IPS-18c (cell line): ENCODE results near the gene UBA52.
"Not testable (repeated sequence)": the region's sequence is repeated elsewhere in the genome, so short reads cannot be mapped to it uniquely, and the experiment has no call there.

Source experiments
- H3K4me3 ChIP-seq: 2 replicates; pipeline ENCODE4 v1.7.0; 2013; ENCODE audit warnings: low read depth, mild to moderate bottlenecking, low read length, moderate library complexity; ENCODE audit not compliant: insufficient read depth
- H3K9me3 ChIP-seq: one replicate; pipeline ENCODE4 v1.6.1; 2013; ENCODE audit warnings: mild to moderate bottlenecking, low read length, moderate library complexity; ENCODE audit not compliant: control insufficient read depth, insufficient read depth

UBA52 gene

DNA sequence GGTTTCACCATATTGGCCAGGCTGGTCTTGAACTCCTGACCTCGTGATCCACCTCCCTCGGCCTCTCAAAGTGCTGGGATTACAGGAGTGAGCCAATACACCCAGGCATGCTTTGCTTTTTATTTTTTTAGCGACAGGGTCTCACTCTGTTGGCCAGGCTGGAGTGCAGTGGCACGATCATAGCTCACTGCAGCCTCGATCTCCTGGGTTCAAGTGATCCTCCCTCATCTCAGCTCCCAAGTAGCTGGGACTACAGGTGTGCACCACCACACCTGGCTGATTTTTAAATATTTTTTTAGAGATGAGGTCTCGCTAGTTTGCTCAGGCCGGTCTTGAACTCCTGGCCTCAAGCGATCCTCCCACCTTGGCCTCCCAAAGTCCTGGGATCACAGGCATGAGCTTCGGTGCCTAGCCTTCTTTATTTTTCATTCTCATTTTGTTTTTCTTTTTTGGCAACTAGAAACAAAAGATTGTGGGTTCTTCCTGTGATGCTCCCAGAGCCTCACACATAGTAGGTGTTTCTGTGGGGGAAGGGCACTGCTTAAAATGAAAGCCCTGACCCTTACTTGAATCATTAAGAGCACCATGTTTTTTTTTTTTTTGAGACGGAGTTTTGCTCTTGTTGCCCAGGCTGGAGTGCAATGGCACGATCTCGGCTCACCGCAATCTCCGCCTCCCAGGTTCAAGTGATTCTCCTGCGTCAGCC, 29.2 kb downstream of the UBA52 start:
- H3K4me3 ChIP-seq, H3K9me3 ChIP-seq: not testable (repeated sequence)

GRCh38 chr19:18601875-18602274, 30.2 kb downstream of the UBA52 start:
- Histone ChIP-seq H3K4me3 (no peak overlapping the region), H3K9me3 (no peaks in the 10 kb centered on the region)

GRCh38 chr19:18603255-18603957, 31.7 kb downstream of the UBA52 start:
- peak overlapping the region; percentile 34 for H3K4me3 ChIP-seq
- H3K9me3 ChIP-seq, result no peaks in the 10 kb centered on the region

- Histone ChIP-seq H3K4me3 (peak overlapping the region; percentile 24; the same call in 1 of the 2 replicates), H3K9me3 (no peaks in the 10 kb centered on the region)
Observed at GRCh38 chr19:18603958-18604819, 32.5 kb downstream of the UBA52 start.

- no peak overlapping the region for H3K4me3 ChIP-seq
Observed at GRCh38 chr19:18604820-18605159, 33.1 kb downstream of the UBA52 start.

DNA sequence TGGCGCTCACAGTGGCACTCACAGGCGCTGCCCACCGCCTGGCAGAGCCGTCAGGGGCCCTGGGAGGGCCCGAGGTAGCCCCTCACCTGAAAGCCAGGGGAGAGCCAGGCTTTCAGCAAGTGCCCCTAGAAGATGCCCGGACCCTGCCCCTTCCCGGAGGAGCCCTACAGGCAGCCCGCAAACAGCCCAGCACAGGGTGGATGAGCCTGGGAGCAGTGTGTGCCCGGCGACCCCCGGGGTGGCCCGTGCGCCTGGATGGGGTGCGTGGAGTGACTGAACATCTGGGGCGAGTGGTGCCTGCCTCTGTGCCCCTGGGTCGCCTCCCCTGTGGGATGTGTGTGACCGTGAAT, 33.5 kb downstream of the UBA52 start:
- Histone ChIP-seq H3K9me3 (peaks cover 2% of the 10 kb centered on the region), H3K4me3 (no peak overlapping the region)

More at GRCh38 chr19:18604820-18605159, 33.1 kb downstream of the UBA52 start:
- H3K9me3 ChIP-seq, result peaks cover 2% of the 10 kb centered on the region

DNA sequence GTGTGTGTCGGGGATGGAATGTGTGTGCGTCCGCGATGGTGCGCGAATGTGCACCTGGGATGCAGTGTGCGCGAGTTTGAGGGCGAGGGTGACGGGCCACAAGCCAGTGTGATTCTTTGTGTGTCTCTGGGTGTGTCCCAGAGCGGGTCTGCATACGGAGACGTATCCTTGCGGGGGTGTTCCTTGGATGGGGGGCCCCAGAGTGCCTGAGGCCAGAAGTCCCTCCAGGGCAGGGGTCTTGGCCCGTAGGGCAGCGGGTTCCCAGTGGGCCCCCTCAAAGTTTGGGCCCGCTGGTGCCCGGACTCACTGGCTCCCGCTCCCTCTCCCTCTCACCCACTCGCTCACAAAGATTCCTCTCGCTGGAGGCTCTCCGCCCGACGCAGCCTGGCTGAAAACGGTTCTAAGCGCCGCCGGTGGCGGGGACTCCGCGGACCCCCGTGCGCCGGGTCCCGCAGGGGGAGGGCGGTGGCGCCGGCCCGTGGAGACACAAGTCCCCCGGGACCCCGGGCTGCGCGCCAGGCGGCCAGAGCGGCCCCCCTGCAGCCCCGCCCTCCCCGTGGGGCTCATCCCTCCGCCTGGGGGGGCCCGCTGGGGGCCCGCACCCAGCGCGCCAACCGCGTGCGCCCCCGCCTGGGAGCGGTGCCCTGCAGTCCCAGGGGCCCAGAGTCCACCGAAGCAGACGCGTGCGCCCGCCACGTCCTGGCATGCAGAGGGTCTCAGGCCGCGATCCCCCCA, 34.1 kb downstream of the UBA52 start:
- H3K4me3 ChIP-seq, result peak overlapping the region; percentile 20; the same call in 1 of the 2 replicates
- peaks cover 2% of the 10 kb centered on the region for H3K9me3 ChIP-seq

DNA sequence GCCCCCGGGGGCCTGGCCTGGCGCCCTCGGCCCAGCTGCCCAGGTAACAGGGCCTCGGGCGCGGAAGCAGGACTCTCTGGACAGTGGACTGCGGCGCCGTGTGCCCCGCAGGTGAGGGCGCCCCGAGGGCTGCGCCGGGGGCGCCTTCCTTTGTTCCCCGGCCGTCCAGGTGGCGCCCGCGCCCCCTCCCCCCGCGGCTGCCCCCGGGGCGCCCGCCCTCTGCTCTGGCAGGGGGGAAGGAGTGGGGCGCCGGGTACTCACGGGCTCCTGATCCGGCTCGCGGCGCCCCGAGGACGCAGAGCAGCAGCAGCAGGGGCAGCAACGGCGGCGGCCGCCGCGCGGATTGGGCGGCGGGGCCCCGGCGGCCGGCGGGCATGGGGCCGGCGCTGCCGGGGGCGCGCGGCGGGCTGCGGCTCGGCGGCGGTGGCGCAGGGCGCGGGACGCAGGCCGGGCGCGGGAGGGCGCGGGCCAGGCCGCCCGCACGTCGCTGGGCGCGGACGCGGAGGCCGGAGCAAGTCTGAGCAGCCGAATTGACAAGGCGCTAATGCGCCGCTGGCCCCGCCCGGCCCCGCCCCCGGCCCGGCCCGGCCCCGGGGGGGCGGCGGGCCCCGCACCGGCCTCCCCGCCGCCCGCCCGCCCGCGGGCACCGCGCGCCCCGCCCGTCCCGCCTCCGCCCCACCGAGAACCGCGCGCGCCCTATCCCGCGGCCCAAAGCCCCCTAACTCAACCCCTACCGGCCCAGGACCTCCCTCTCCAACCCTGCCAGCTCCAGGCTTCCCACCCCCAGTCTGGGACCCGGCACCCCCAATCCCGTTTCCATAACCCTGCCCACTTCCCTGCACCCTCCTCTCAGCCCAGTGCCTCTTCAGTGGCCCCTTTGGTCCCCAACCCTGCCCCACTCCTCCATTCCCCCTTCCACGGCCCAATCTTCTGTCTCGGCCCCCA, 34.9 kb downstream of the UBA52 start, which contains the start of gene CRLF1:
Gene CRLF1 (minus strand): TSS at position 519 of the 945 bp plus-strand sequence. CDS start 143 bp downstream, at position 376.
- Histone ChIP-seq H3K4me3 (peak within 1 kb of the TSS; percentile 20; the same call in 1 of the 2 replicates), H3K9me3 (peaks cover 2% of the 10 kb centered on the region)

GRCh38 chr19:18607226-18608101, 35.8 kb downstream of the UBA52 start:
- Histone ChIP-seq H3K9me3 (peaks cover 2% of the 10 kb centered on the region), H3K4me3 (no peak overlapping the region)

DNA sequence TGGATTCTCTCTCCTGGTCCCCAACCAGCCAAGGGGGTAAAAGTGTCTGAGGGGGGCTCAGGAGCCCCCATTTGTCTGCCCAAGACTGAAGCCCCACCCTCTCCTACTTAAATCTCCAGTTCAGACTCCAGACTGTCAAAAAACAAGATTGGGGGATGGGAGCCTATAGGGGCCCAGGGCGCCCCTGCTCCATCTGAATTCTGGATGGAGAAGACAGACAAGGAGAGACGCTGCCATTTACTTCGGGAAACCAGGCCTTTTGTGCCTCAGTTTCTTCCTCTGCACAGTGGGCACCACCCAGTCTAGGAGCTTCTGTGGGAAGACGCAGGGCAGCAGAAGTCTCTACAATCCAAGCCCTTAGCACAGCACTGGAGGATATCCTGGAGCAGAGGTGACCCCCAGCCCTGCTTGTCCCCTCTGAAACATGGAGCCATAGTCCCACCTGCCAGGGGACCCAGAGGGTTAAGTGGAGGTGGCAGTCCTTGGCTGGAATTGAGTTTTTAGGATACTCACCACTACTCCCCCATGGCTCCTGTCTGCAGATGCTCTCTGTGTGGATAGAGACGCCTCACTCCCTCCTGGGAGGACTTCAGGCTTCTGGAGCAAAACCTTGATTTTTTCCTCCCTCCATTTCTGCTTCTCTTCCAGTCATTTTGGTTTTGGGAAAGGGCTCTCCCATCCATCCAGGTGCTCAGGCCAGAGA, 36.6 kb downstream of the UBA52 start:
- Histone ChIP-seq H3K4me3 (no peak overlapping the region; the same call in 1 of the 2 replicates), H3K9me3 (peaks cover 2% of the 10 kb centered on the region)

DNA sequence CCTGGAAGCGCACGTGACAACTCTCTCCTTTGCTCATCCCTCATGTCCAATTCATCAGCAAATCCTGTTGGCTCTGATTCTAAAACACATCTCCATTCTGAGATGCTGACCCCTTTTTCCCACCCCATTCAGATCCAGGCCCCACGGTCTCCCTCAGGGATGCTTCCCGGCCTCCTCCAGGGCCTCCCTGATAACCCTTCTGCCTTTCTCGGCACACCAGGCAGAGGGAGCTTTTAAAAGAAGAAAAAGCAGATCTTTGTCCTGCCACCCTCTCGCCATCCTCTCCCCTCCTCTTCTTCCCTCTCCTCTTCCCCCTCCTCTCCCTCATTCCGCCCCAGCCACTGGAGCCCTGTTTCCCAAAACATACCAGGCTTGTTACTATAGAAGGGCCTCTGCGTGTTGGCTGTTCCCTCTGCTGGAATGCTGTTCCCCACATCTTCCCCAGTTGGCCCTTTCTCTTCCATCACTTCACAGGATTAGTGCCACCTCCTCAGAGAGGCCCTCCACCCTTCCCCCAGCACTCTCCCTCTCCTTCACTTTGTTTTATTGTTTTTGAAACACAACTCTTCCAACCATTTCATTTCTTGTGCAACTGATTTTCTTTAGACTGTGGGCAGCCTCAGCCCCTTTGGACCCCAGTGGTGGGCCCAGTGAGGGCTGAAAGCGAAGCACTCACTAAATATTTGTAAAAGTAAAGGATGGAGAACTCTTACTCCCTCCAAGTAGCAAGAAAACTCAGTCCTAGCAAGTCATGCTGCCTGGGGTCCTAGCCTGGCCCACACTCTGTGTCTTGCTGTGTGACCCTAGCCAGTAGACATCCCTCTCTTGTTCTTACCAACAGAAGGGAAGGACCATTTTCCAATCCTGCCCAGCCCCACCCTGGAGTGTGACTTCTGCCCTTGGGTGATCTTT, 37.4 kb downstream of the UBA52 start:
- Histone ChIP-seq H3K4me3 (no peak overlapping the region), H3K9me3 (peaks cover 2% of the 10 kb centered on the region)

GRCh38 chr19:18609717-18610051, 38.0 kb downstream of the UBA52 start:
- Histone ChIP-seq H3K4me3 (no peak overlapping the region), H3K9me3 (peaks cover 2% of the 10 kb centered on the region)

- Histone ChIP-seq H3K4me3 (no peak overlapping the region), H3K9me3 (peaks cover 2% of the 10 kb centered on the region)
Observed at GRCh38 chr19:18610245-18610555, 38.5 kb downstream of the UBA52 start.
